DMS 273 treated with DMSO at 0.1 percent for 48 hours (cell line): Measurements from ENCODE around the gene ZNF124.
A peak's percentile ranks its signal among the peaks of the same experiment; 100 is the strongest.
"Not testable (repeated sequence)": the region's sequence is repeated elsewhere in the genome, so short reads cannot be mapped to it uniquely, and the experiment has no call there.

Source experiments
- DNase-seq: peaks from one replicate; lab custom pipeline; 2025; lab: John Stamatoyannopoulos, UW

ZNF124 gene

DNA sequence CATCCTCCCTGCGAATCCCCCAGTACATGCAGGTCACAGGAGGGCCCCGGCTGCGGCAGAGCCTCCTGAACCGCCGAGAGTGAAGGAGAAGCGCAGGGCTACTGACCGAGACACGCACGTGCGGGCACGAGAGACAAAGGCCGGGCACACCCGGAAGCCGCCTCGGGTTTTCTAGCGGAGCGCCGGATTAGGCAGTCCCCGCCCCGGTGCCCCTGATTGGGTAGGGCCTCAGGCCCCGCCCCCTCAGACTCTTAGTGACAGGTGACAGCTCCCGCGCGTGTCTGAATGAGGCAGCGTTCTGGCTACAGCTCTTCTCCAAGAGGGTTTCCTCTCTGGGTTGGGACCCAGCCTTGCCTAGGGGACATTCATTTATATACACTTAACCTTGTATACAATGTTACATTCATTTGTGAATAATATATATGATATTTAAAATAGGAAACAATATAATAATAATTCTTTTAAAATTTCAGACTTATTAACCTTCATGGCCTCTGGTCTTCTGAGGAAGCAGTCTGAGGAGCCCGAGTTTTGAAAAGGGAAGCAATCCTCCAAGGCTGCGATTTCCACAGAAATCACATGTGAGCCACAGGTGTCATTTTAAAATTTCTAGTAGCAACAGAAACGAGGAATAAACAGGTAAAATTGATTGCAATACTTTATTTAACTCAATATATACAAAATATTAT lies at the start of gene ZNF124:
TSS of gene ZNF124 (minus strand) at position 146 of the 689 bp plus-strand sequence. CDS start at position 3, 143 bp downstream.
- DNase-seq: not testable (repeated sequence)

DNA sequence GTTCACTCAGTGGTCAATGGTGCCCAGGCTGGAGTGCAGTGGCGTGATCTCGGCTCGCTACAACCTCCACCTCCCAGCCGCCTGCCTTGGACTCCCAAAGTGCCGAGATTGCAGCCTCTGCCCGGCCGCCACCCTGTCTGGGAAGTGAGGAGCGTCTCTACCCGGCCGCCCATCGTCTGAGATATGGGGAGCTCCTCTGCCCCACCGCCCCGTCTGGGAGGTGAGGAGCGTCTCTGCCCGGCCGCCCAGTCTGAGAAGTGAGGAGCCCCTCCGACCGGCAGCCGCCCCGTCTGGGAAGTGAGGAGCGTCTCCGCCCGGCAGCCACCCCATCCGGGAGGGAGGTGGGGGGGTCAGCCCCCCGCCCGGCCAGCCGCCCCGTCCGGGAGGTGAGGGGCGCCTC lies 48.5 kb upstream of the ZNF124 start:
- DNase-seq: not testable (repeated sequence)

DNA sequence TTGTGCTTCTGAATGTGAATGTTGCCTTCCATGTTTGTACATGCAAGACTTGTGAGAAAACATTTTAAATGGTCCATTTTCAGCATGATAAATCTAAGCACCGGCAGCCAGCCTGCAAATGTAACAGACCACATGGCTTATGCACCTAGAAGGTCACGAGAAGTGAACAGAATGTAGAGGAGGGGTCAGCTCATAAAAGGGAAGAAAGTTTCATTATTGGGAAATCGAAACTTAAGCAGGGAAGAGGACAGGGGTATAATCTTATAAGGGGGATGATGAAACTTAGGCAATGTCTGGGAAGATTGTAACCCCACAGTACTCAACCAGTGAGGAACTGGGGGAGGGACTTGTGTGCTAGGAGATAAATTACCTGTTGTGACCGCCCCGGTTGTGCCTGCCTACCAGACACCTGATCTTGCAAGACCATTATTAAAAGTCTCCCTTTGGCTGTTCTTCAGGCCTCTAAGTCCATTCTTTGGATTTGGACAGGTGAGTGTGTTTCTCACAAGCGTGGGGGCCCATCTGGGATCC lies 46.4 kb upstream of the ZNF124 start:
- no peak for DNase-seq

DNA sequence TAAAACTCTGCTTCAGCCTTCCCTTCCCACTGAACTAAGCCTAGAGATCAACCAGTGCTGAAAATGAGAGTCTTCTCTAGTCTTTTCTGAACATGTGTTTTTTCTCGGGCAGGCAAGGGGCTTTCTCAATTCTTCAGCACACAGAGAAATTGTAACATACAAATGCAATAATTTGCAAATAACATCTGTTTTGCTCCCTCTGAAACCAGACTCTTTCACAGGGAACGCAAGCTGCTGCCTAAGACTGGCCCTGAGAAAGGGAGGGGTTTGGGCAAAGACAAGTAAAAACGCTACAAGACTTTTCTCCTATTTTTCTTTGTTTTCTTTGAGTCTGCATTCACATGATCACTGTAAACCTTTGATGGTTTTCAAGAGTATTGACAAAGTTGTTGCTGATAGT lies 44.4 kb upstream of the ZNF124 start:
- DNase-seq: no peak

DNA sequence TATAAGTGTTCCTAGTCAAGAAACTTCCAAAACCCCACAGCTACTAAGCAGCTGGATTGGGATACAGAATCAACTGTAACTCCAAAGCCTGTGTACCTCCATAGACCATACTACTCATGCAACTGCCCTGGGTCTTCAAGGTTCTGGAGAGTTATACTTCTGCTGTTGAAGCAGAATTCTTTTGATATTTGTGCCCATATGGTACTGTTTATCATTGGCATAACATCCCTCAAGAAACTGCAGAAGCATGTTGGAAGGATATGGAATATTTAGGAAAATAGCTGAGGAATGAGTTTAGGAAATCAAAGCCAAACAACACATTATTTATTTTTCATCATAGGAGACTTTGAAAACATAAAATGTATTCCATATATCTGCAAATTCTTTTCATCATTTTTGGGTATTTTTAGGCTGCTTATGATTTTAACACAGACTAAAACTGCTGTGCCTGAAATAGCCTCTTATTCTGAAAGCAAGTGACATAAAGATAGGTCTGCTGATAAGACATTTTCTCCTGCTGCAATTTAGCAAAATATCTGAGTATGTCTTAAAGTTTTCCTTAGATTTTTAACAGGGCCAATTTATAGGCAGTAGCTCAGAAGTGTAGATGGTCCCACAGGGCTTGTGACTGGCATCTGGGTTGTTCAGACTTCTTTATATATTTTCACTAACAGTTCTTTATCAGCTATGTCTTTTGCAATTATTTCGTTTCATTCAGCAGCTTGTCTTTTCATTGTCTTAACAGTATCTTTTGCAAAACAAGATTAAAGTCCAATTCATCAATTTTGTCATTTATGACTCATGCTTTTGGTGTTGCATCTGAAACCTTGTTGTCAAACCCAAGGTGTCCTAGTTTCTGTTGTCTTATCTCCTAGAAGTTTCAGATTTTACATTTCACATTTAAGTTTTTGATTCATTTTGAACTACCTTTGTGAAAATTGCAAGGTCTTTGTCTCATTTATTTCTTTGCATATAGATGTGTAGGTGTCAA lies 41.1 kb upstream of the ZNF124 start:
- no peak for DNase-seq

DNA sequence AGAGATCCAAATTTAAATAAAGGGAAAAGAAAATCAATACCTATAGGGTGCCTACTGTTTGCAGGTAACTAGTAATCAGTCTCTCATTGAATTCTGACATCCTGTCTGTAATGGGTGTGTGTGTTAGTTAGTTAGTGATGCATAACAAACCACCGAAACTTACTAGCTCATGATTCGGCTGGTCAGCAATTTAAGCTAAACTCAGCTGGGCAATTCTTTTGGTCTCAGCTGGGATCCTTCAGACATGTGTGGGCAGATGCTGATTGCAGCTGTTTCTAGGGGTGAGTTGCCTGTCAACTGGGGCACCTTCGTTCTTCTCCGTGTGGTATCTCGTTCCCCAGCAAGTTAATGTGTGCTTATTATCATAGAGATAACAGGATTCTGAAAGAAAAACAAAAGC lies 40.2 kb upstream of the ZNF124 start:
- no peak for DNase-seq

DNA sequence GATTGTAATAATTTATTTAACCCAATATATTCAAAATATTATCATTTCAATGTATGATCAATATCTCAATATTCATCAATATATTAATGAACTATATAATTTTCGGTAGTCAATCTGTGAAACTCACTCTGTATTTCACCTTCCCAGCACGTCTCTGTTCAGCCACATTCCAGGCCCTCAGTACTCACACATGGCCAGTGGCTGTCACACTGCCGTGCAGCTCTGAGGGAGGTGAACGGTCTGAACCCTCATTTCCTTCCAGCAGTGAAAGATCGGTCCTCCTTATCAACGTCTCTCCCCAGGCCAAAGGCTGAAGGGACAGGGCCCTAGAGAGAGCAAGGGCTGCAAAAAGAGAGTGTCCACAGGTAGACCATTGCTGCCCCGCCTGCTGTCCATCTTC lies 39.5 kb upstream of the ZNF124 start:
- no peak for DNase-seq

DNA sequence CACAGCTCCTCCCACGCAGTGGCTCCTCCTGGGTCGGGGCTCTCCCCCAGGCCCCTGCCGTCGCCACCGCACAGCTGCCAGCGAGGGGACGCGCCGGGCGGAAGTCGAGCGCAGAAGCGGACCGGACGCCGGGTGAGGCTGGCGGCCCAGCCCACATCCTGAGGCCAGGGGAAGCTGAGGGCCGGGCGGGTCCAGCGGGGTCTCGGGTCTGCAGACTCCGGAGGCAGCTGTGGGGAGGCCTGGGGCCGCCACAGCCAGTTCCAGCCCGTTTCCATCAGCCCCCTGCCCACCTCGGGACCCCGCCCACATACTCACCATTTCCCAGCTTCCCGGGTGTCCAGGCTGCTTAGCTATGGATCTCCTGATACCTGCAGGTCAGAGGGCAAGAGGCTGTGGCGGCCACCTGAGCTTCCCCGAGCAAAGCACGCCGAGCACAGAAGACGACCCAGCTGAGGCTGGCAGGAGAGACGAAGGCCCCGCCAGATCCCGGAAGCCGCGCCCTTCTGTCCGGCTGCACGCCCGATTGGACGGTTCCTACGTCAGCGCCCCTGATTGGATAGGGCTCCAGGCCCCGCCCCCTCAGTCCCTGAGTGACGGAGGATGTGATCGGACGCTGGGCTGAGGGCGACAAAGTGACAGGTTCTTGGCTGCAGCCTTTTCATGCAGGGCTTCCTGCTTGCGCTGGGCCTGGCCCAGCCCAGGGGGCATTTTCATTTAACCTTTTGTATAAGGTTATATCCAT lies 38.7 kb upstream of the ZNF124 start:
- peak; percentile 89 for DNase-seq

DNA sequence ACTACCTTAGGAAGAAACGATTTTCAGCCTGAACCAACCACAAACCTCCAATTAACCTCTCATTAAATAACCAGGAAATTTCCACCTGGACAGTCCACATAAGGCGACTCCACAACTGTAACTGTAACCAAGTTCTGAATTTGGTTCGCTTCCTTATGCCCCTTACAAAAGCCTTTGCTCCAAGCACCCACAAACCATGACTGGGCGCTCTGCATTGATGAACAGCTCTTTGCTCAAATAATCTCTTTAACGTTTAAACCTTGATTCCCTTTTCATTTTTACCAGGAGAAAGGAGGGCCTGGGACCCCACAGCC lies 38.2 kb upstream of the ZNF124 start:
- DNase-seq: no peak

DNA sequence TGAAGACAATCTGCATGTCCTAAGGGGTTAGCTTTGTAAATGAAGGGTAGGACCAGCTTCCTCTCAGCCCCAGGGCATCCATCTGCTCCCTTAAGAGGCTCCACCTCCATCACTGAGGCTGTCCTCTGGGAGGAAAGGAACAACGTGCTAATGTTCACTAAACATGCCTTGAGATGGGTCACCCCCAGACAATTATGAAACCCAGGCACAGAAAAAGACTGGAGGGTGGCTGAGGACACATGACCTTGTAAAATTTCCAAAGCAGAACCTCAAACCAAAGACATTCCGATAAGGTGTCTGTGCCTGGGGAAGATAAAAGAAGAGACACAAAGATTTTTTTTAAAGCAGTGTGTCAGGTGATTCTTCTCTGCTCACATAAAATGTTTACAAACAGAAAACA lies 37.6 kb upstream of the ZNF124 start:
- DNase-seq: no peak

DNA sequence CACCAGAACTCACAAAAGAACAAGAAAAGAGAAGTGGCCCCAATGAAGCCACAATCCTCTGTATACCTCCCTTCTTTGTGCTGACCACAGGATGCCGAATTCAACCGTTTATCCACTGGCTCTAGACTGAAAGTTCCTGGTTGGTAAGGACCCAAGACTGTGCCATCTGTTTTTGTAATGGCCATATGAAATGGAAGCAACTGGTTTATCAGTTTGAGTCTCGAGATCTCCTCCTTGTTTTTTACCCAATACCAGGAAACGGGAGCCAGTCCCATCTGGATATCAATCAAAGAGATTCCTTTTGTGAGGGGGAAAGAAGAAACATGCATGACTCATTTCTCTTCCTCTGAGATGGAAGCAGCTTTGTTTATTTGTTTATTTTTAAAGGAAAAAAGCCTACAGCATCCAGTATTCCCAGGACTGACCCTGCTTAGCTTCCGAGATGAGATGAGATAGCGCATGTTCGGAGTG lies 32.4 kb upstream of the ZNF124 start:
- DNase-seq: no peak

DNA sequence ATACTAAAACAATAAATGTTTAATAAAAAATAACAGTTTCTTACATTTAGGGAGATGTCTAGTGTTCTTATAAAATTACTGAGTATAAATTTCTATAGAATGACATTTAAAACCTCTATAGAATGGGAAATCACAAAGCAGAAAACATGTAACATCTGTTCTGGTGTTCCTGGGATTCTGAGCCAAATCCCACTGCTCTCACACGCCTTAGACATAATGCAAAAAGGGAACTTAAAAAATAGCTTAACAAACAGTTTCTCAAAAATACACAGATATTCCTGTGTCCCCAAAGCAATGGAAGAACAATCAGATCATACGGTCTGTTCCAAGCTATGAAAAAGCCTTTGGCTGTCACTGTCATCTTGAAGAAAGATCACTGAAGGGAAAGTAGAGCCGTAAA lies 27.0 kb upstream of the ZNF124 start:
- DNase-seq: no peak

DNA sequence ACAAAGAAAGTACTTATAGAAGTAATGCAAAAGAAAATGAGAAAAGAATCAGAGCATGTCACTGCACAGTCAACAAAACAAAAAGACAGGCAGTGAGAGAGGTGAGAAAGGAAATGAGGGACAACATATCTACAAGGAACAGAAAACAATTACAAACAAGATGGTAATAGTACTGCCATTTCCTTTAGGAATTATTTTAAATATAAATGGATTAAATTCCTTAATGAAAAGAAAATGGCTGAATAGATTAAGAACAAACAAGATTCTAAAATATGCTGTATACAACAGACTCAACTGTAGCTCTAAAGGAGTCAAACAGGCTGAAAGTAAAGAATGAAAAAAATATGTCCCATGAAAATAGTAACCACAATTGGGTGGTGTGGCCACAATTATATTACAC lies 22.1 kb upstream of the ZNF124 start:
- DNase-seq: no peak

DNA sequence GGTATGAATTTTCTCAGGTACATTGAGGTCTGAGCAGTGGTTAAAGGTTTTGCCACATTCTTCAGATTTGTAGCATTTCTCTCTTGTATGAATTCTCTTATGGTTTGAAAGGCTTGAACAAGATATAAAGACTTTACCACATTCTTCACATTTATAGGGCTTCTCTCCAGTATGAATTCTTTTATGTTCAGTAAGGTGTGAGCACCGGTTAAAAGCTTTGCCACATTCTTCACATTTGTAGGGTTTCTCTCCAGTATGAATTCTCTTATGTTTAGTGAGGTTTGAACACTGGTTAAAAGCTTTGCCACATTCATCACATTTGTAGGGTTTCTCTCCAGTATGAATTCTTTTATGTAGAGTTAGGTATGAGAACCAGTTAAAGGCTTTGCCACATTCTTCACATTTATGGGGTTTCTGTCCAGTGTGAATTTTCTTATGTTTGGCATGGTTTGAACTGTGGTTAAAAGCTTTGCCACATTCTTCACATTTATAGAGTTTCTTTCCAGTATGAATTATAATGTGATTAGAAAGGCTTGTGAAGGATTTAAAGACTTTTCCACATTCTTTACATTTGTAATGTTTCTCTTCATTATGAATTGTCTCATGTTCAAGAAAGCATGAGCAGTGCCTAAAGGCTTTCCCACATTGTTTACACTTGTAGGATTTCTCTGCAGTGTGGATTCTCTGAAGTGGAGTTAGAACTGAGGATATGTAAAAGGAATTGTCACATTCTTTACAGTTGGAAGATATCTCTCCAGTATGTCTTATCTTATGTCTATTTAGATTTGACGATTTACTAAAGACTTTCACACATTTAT lies 18.4 kb upstream of the ZNF124 start:
- no peak for DNase-seq

DNA sequence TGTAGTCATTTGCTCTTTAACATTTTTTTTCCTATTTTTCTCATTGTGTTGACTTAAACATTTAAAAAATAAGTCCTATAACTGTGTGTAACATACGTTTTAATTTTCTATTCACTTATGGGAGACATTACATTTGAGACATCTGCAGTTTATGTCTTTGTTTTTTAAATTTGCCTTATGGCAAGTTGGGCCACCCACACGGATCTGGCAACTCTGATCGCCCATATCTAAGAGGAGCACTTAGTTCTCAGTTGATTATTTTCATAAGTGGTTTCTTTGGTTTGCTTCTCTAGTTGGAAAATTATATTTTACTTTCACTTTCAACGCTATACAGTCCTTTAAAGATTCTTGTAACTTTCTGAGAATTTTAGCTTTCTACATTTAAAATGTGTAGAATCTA lies 13.8 kb upstream of the ZNF124 start:
- no peak for DNase-seq

DNA sequence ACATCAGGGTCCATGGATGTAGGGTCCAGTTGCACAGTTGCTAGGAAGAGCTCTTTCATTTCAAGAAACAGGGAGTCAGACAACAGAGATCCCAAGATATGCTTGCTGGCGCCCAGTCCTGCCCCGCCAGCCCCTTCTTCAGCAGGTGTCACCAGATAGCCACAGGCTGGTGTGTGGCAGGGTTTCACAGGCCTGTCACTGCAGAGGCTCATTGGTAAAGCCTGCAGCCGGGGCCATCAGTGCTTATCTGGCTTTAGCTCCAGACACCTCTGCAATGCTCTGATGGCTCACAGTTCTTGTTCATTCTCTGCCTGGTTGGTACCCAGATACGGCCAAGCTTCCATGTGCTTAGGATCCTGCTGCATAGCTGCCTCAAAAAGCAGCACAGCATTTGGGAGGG lies 12.4 kb upstream of the ZNF124 start:
- no peak for DNase-seq

DNA sequence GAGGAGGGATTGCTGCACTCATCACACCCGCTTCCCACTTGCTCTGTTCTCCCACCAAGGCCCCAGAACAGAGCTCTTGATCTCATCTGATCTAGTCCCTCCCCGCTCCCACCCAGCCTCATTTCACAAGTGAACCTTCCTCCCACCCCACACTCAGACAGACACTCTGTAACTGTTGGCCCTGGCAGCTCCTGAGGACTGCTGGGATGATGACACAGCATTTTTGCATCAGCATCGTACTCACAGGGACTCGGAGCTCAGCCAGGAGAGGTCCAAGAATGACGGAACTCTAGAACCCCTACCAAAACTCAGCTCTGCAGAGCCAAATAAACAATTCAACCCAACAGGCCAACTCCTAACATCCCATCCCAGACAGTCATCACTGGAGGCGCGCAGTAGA lies 11.2 kb upstream of the ZNF124 start:
- DNase-seq: no peak

DNA sequence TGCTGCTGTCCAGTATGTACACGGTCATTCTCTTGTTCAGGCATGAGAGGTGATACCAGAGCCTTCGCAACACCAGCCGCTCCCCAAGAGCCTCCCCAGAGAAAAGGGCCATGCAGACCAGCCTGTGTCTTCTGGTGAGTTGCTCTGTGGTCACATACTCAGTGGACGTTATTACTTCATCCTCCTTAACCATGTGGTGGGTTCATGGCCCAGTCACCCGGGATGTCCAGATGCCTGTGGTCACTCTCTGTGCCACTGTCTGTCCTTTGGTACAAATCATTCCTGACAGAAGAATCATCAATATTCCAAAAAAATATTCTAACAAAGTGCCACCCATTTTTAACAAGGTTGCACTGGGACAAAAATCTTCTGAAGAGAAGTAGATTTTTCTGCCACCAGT lies 8.8 kb upstream of the ZNF124 start:
- DNase-seq: no peak

DNA sequence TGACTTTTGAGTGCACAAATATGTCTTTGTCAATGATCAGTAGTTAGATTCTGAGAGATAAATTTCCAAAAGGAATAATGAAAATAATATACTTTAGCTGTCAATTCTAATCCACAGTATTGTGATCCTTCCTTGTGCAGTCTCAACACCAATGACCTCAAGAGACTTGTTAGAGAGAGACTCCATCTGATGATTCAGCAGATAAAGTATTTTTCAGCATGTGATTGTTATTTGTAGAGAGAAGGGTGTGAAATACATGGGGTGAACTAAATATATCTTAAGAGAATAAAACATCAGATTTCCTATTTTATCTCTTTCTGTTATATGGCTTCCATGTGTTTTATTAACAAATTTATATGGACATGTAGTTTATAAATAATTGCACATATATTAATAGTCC lies 5.9 kb upstream of the ZNF124 start:
- DNase-seq: no peak

DNA sequence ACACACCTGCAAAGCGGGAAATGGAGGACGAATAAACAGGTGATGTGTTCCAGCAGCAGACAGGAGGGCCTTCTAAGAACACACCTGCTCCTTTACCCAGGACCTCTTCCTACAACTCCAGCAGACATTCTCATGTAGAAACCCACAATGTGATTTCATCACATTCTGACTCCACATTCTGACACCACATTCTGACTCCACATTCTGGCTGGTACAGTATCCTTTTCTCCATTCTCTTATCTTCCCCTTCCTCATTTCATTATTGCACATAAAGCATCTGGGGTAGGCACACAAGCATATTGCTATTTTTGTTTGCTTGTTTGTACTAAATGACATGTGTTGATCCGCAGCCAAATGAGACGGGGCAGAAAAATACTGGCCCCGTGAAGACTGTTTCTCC lies 3.6 kb upstream of the ZNF124 start:
- no peak for DNase-seq

DNA sequence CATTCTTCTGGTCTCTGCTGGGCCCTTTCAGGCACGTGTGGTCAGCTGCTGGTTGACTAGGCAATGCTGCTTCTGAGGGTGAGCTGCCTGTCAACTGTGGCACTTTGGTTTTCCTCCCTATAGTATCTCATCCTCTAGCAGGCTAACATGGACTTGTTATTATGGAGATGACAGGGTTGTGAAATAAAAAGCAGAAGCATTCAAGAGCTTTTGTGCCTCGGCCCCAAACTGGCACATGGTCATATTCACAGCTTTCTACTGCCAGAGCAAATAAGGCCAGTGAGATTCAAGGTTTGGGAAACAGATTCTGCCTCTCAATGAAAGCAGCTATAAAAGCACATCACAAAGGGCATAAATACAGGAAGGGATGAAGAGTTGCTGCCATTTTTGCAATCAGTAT lies 1.6 kb upstream of the ZNF124 start:
- DNase-seq: no peak

DNA sequence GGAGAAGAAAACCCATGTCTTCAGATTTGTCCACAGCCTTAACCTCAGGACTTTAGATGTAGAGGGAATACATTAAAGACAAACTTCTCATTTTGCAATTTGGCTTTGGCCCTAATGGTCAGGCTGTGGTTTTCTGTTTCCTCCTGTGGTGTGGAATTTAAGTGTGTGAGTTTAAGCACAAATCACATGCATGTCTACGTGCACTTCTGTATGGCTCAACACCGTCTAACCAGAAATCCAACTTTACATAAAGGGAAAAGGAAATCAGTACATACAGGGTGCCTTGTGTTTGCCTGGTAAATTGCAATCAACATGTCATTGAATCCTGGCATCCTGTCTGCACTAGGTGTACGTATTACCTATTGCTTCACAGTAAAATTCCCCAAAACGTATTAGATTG lies 1.2 kb upstream of the ZNF124 start:
- DNase-seq: no peak
